GM18907 (cell line): Measurements from ENCODE around the gene CD226.
"Not testable (repeated sequence)": the region's sequence is repeated elsewhere in the genome, so short reads cannot be mapped to it uniquely, and the experiment has no call there.

Experiments used
- ATAC-seq: cut with Tn5 transposase; IDR thresholded peaks from one replicate; pipeline ENCODE4 v1.9.1; 2021; ENCODE audit warnings: mild to moderate bottlenecking, moderate library complexity; ENCODE audit not compliant: unreplicated experiment

Gene CD226

DNA sequence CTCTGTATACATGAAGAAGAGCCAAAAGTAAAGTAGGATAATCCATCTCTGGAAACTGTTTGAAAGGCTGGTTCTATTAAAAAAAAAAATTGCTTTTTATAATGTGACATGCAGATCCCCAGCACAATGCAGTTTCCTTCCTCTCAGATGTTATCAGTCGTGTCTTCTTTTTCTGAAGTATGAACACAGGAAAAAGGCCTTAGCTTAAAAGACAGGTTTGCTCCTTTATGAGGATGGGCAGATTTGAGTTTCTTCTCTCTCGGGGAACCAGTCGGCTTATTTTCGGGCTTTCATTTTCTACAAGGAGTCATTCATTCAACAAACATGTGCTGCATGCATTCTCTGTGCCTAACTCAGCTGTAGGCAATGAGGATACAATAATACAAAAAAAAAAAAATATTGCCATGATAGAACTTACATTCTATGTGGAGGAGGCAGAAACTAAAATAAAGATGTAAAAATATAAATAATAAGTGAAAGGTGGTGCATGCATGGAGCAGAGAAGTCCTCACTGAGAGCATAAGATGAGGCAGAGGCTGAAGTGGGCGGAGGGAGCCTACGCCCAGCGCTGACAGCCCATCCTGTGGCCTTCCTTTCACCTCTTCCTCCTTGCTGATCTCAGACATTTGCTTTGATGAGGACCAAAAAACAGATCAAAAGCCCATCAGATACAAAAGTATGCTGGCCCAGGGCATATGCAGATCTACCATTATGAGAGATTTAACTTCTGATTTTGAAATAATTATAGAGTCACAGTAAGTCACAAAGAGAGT is at the start of gene CD226:
CD226 (minus strand) TSS at position 513 of the 773 bp plus-strand sequence; CDS start at position 46, 467 bp downstream.
- peak; percentile 50 for ATAC-seq

DNA sequence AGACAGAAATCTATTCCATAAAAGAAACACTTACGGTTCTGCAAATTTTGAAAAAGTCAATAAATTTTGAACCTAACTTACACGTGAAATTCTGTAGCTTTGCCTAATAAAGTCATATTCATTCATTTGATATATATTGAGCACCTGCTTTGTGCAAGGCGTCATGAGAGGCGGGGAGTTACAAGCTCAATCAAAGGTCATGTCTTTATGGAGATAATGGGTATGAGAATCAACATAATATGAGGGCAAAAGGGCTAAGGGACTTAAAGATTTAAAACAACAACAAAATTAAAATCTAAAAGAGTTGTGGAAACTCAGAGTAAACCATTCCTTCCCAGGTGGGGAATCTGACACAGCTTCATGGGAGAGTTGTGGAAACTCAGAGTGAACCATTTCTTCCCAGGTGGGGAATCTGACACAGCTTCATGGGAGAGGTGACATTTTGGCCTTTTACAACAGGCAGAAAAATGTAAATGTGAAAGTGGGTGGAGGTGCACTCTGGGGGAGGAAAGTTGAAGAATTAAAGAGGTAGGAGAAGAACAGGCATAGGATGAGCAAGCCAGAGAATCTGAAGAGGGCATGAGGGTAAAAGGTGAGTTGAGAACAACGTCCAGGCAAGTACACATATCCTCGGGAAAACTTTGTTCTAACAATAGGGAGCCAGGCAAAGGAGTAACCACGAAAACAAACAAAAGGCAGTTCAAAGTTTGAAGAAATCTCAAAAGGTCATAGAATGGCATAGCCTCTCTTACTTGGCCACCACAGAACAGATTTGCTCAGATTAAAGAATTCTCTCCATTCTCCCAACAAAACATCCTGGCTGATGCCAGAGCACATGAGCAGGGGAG is 49.5 kb upstream of the CD226 start:
- ATAC-seq: no peak

DNA sequence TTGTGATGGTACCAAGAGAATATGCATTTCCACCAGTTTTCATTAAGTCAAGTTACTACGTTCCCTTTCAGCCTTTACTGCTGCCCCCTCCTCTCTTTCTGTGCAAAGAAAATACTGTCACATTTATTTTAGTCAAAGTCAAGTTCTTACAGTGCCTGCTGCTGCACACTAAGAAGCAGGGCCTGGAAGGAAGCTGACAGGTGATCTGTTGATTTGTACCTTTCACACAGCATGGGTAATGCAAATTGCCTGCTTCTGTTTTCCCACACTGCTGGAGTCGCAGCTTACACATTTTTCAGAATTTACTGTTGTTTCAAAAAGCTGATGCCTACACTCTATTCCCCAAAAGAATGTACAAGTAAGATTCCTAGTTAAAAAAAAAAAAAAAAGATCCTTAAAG is 48.7 kb upstream of the CD226 start:
- ATAC-seq: no peak

GRCh38 chr18:69995774-69996173 is 48.1 kb upstream of the CD226 start:
- no peak for ATAC-seq

GRCh38 chr18:69992776-69993175 is 45.1 kb upstream of the CD226 start:
- ATAC-seq: no peak

DNA sequence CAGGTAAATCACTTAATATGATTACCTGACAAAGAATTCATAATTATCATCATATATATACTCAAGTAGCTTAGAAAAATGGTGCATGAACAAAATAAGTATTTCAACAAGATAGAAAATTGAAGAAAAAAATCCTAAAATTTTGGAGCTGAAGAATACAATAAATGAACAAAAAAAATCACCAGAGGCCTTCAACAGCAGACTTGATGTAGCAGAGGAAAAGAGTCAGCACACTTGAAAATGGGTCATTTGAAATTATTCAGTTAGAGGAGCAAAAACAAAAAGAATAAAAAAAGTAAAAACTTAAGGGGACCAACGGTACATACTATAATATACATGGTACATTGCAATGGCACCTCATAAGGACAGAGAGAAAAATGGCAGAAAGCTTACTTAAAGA is 40.2 kb upstream of the CD226 start:
- no peak for ATAC-seq

DNA sequence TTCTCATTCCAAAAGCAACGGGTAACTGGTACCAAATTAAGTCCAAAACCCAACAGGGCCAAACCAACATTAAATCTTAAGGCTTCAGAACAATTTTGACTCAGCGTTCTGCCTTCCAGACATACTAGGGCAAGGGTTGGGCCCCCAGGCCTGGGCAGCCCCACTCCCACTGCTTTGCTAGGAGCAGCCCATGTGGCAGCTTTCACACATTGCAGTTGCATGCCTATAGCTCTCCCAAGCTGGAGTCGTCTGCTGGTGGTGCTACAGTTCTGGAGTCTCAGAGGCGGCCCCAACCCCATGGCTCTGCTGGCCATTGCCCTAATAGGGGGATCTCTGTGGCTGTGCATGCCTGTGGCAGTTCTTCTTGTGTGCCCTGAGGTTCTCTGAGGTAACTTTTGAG is 37.6 kb upstream of the CD226 start:
- no peak for ATAC-seq

DNA sequence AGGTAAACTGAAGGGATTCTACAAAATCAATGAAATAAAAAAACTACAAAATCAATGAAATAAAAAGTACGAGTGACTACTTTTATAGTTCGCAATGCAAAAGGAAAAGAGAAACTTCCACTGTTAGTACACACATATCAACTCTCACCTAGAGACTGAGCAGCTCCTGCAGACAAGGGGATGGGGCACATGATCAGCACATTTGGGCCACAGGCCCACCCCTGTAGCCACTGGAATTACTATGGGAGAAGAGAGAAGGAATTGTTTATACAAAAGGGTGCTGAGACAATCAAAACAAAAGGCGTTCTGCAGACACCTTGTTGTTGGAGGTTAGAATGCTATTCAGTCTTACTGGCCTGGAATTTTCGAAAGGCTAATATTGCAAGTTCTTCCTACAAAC is 34.7 kb upstream of the CD226 start:
- no peak for ATAC-seq

GRCh38 chr18:69981948-69982347 is 34.3 kb upstream of the CD226 start:
- ATAC-seq: peak; percentile 70

DNA sequence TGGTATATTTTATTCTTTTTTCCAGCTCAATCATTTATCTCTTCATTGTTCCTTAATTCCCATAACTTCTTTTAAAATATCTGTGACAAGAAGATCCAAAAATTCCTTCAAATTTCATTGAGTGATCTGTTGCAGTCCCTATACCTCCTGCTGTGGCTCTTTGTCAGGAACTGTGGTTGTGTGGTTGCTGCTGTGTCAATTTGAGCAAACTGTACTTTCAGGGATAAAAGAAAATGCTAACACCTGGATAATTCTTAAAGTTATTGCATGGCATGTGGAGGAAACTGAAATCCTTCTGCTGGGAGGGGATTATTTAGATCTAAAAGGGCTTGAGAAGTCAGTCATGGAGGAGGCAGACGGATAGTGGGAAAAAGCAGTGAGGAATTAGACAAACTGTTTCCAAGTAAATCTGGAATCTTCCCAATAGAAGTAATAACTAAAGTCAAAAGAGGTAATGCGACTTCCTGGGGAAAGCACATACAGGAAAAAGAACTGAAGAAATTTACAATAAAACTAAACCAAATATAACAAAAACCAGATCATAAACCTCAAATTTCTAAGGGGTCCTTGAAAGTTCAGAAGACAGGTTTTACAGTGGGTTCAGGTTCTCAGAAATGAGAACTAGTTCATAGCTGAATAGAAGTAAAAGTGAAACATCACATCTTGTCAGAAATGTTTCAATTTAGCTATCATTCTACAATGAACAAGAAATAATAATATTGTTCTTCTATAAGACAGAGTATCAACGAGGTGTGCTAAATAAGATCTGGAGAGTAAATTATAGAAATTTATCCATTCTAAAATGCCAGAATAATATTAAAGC is 33.5 kb upstream of the CD226 start:
- ATAC-seq: peak; percentile 32

- no peak for ATAC-seq
Measured at GRCh38 chr18:69980509-69980908, 32.8 kb upstream of the CD226 start.

DNA sequence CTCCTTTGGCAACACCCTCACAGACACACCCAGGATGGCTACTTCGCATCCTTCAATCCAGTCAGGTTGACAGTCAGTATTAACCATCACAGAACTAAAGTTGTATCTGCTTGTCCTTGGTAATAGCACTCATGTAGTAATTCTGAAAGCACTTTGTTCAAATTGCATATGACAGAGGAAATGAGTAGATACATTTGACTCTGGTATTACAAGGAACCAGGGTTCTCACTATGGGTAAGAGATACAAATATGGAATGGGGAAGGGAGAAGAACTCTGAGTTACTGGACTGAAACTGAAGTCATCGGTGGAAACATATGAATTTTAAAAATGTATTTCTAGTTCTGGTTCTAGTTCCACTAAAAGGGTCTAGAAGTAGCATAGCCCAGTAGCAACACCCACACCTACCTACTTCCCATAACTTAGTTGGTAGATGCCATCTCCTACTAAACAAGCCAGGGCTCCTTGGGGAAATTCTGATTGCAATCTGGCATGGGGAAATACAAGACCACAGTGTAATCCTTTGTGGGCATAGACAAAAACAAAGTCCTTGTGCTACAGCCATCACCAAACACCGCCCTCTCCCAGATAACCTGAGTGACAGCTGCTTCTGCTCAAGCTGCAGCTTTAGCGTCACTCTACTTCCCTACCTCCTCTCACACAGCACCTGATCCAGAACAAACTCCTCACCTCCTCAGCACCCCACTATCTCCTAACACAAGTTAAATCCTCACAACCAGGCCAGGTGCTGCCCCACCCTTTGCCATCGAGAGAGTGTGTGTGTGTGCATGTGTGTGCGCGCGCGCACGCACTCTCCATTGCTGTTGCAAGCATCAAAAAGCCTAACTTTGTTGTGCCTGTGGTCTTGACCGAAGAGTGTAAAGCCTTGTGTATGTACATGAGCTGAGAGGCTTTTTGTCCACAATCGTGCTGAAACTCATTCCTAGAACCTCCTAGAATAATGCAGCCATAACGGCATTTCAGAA is 31.4 kb upstream of the CD226 start:
- ATAC-seq: peak; percentile 63

DNA sequence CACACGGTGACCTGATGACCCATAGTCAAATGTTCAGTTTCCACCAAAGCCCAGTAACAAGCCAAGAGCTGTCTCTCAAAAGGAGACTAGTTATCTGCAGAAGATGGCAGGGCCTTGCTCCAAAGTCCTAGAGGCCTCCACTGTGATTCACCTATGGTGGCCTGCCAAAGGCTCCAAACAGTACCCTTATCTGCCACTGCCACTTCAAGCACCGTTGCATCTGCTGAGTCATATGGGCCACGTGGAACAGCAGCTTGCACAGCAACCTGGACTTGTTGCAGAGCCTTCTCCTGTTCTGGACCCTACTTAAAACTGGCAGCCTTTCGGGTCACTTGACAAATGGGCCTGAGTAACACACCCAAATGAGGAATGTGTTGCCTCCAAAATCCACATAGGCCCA is 27.6 kb upstream of the CD226 start:
- ATAC-seq: not testable (repeated sequence)

- no peak for ATAC-seq
Measured at GRCh38 chr18:69974365-69974764, 26.7 kb upstream of the CD226 start.

GRCh38 chr18:69969491-69969890 is 21.8 kb upstream of the CD226 start:
- no peak for ATAC-seq

- ATAC-seq: peak; percentile 89
Measured at GRCh38 chr18:69968039-69968438, 20.4 kb upstream of the CD226 start.

GRCh38 chr18:69963196-69963595 is 15.5 kb upstream of the CD226 start:
- no peak for ATAC-seq

- ATAC-seq: no peak
Measured at GRCh38 chr18:69961718-69962117, 14.0 kb upstream of the CD226 start.

DNA sequence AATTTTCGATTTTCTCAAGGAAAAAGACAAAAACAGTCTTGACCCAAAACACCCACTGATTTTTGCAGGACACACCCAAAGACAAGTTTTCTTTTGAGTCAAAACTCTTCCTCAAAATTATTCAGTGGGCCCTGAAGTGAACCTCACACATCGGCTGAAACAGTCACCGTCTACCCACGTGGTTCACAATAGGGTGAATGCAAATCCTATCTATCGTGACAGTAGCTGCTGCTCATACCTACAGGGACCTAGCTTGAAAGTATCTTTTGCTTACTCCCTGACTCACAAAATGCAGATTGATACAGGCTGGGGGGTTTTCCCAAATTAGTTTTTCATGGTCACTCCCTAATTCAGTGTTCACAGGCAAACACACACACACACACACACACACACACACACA is 10.7 kb upstream of the CD226 start:
- peak; percentile 44 for ATAC-seq

DNA sequence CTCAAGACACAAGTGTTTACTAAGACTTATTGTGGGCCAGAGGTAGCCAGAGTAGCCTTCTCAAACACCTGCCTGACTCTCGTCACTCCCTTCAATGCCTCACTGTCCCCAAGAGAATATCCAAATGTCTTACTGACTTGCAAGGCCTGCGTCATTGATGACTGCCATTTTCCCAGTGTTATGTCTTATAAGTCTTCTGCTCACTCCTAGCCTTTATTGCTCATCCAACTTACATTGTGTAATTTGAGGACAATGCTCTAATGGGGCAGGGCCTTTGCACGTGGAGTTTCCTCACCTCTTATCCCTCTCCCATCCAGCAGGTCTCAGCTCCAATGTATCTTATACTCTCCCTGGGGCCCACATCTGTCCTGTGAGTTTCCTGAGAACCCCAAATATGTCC is 10.1 kb upstream of the CD226 start:
- no peak for ATAC-seq
